ENCODE results near the gene METTL21C. TPM values are rescaled to one million over a fixed set of nuclear protein-coding genes. Genes with fewer than 3 reads are reported as not detected.

METTL21C gene
- not detected in 5 replicates for total RNA-seq (2022; extraction: Qiagen RNA extraction)

DNA sequence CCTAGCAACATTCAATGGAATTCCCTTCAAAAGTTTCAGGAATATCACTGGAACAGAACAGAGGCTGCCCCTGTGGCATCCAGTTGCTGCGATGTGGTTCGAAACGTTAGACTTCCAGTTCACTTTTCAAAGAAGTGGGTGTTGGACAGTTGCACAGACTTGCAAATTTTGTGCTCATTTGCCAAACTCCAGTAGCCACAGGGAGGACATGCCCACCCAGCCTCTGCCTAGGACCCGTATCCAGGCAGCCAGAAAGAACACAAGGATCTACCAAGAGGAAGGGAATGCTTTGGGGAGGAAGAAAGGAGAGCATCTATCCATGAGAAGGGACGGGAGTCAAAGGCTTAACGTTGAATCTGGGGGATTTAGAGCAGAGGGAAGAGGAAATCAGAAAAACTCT is at the start of gene METTL21C:
Gene METTL21C (minus strand): TSS at position 108 of the 400 bp plus-strand sequence. CDS start 546 bp downstream, outside the sequence.

Other genes with a start within 250 kb of the METTL21C start
- 13.5 to 18.3 TPM (median 15.0 TPM) in 5 replicates for gene TPP2, start 98.1 kb downstream of the METTL21C start, total RNA-seq (2022; extraction: Qiagen RNA extraction)
- gene TEX30, start 78.7 kb upstream of the METTL21C start, total RNA-seq (2022; extraction: Qiagen RNA extraction) = 12.1 to 14.9 TPM (median 12.9 TPM) in 5 replicates
- 5.6 to 6.8 TPM (median 6.5 TPM) in 5 replicates for gene POGLUT2, start 103.9 kb upstream of the METTL21C start, total RNA-seq (2022; extraction: Qiagen RNA extraction)
- 3.3 to 4.5 TPM (median 4.2 TPM) in 5 replicates for gene BIVM, start 104.1 kb upstream of the METTL21C start, total RNA-seq (2022; extraction: Qiagen RNA extraction)
- 15.5 to 20.3 TPM (median 16.6 TPM) in 5 replicates for gene ERCC5, start 151.0 kb upstream of the METTL21C start, total RNA-seq (2022; extraction: Qiagen RNA extraction)

Data from A549 treated with Hydrocortisone at 1 μM for 4 hours (cell line).